ENCODE results near the gene CFAP100. TPM values are rescaled to one million over a fixed set of nuclear protein-coding genes. Genes with fewer than 3 reads are reported as not detected.

Gene CFAP100
- total RNA-seq, 1 experiment from 2014 or later, result not detected

GRCh38 chr3:126371096-126371705 is 23.5 kb upstream of the CFAP100 start:
- peaks cover 41% of the 10 kb centered on the region for H3K27me3 Mint-ChIP-seq (ENCODE audit: unreplicated experiment)
- no peaks in the 10 kb centered on the region for H3K36me3 Mint-ChIP-seq (ENCODE audit: insufficient read depth, unreplicated experiment)
- BruUV-seq (replicated peaks), result no TSS peak
- no peak for DNase-seq
- no peaks in the 10 kb centered on the region for H3K9me3 Mint-ChIP-seq (ENCODE audit: low read depth, unreplicated experiment)
- CTCF ChIA-PET, result interaction anchor here (0.6 to 1.1 kb wide), 3 partner anchors 14 to 247 kb away, joined by 3 read pairs; partner anchors contain the start of gene KLF15
- intact Hi-C loops (cut with micrococcal nuclease; ENCODE audit: unreplicated experiment), result no loop called here
- TF ChIP-seq CTCF (IDR thresholded peaks at IDR 0.05; ENCODE audit: unreplicated experiment), result no peak
- H3K27ac Mint-ChIP-seq (ENCODE audit: unreplicated experiment), result no peak overlapping the region
- H3K4me1 Mint-ChIP-seq (ENCODE audit: low read depth, unreplicated experiment), result no peaks in the 10 kb centered on the region
- no peak overlapping the region for H3K4me3 Mint-ChIP-seq (ENCODE audit: low read depth, unreplicated experiment)

GRCh38 chr3:126372413-126373145 is 22.1 kb upstream of the CFAP100 start:
- Mint-ChIP-seq H3K4me1 (ENCODE audit: low read depth, unreplicated experiment) (no peaks in the 10 kb centered on the region), H3K9me3 (ENCODE audit: low read depth, unreplicated experiment) (no peaks in the 10 kb centered on the region), H3K27ac (ENCODE audit: unreplicated experiment) (no peak overlapping the region), H3K27me3 (ENCODE audit: unreplicated experiment) (peaks cover 53% of the 10 kb centered on the region), H3K4me3 (ENCODE audit: low read depth, unreplicated experiment) (no peak overlapping the region), H3K36me3 (ENCODE audit: insufficient read depth, unreplicated experiment) (no peaks in the 10 kb centered on the region)
- no peak for TF ChIP-seq CTCF (IDR thresholded peaks at IDR 0.05; ENCODE audit: unreplicated experiment)
- intact Hi-C loops (cut with micrococcal nuclease; ENCODE audit: unreplicated experiment), result no loop called here
- no peak for DNase-seq
- CTCF ChIA-PET, result interaction anchor here (1.2 kb wide), 1 partner anchor 16 kb away, joined by 4 read pairs; no protein-coding TSS in a partner anchor
- no TSS peak for BruUV-seq (replicated peaks)

- Mint-ChIP-seq H3K9me3 (ENCODE audit: low read depth, unreplicated experiment) (no peaks in the 10 kb centered on the region), H3K27me3 (ENCODE audit: unreplicated experiment) (peaks cover 59% of the 10 kb centered on the region), H3K36me3 (ENCODE audit: insufficient read depth, unreplicated experiment) (no peaks in the 10 kb centered on the region), H3K4me3 (ENCODE audit: low read depth, unreplicated experiment) (no peak overlapping the region), H3K4me1 (ENCODE audit: low read depth, unreplicated experiment) (no peaks in the 10 kb centered on the region), H3K27ac (ENCODE audit: unreplicated experiment) (no peak overlapping the region)
- TF ChIP-seq CTCF (IDR thresholded peaks at IDR 0.05; ENCODE audit: unreplicated experiment), result no peak
- CTCF ChIA-PET, result interaction anchor here (1.2 kb wide), 1 partner anchor 16 kb away, joined by 4 read pairs; no protein-coding TSS in a partner anchor
- BruUV-seq (replicated peaks), result no TSS peak
- no peak for DNase-seq
- intact Hi-C loops (cut with micrococcal nuclease; ENCODE audit: unreplicated experiment), result no loop called here
These were observed 21.5 kb upstream of the CFAP100 start for GRCh38 chr3:126373146-126373613.

GRCh38 chr3:126373682-126374601 is 20.8 kb upstream of the CFAP100 start:
- intact Hi-C loops (cut with micrococcal nuclease; ENCODE audit: unreplicated experiment), result no loop called here
- no peak overlapping the region for H3K27ac Mint-ChIP-seq (ENCODE audit: unreplicated experiment)
- DNase-seq, result no peak
- TF ChIP-seq CTCF (IDR thresholded peaks at IDR 0.05; ENCODE audit: unreplicated experiment), result no peak
- CTCF ChIA-PET, result interaction anchor here (1.2 kb wide), 1 partner anchor 15 kb away, joined by 4 read pairs; no protein-coding TSS in a partner anchor
- peaks cover 66% of the 10 kb centered on the region for H3K27me3 Mint-ChIP-seq (ENCODE audit: unreplicated experiment)
- no peaks in the 10 kb centered on the region for H3K4me1 Mint-ChIP-seq (ENCODE audit: low read depth, unreplicated experiment)
- no peaks in the 10 kb centered on the region for H3K36me3 Mint-ChIP-seq (ENCODE audit: insufficient read depth, unreplicated experiment)
- no TSS peak for BruUV-seq (replicated peaks)
- no peak overlapping the region for H3K4me3 Mint-ChIP-seq (ENCODE audit: low read depth, unreplicated experiment)
- no peaks in the 10 kb centered on the region for H3K9me3 Mint-ChIP-seq (ENCODE audit: low read depth, unreplicated experiment)

All from Calu3 (cell line).